ENCODE results near the gene PTRH2.
"Not testable (repeated sequence)": the region's sequence is repeated elsewhere in the genome, so short reads cannot be mapped to it uniquely, and the experiment has no call there.

Gene PTRH2

DNA sequence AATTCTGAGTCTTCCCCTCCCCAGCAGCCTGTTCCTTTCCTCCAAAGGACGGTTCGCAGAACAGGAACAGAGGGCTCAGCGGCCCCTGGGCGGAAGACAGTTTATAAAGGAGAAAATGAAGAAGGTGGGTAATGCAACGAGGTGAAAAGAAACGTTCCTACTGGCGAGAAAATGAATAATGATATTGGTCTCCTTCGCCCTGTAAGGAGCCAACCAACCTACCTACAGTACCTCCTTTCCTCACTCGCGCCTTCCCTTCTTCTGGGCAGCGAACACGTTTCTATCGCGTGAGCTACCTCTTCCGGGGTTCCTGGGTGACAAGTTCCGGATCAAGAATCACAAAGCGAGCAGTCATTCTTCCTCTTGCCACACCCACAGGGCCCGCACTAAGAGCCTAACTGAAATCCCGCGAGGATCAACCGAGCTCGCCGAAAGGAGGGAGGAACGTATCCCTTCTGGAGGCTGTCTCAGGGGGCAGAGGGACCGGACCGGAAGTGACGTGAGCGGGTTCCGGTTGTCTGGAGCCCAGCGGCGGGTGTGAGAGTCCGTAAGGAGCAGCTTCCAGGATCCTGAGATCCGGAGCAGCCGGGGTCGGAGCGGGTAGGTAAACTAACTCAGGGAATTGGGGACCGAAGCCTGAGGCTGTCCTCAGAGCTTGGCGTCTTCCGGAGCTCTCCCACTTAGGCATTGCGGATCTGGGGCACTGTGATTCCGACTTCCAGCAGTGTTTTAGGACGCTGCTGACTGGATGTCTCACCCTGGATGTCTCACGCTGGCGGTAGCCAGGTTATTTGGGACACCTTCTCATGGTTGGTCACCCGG lies at the start of gene PTRH2, which contains the start of gene VMP1:
Gene PTRH2 (minus strand): TSS at position 282 of the 822 bp plus-strand sequence. CDS start 9,452 bp downstream, outside the sequence.
Gene VMP1 (plus strand): TSS at position 506 of the 822 bp plus-strand sequence. CDS start 23,793 bp downstream, outside the sequence.
- Histone ChIP-seq H3K9ac (ENCODE audit: low read depth, low read length) (peak within 1 kb of the TSS; percentile 79), H3K79me2 (ENCODE audit: insufficient read depth, low read length) (peaks cover 96% of the 10 kb centered on the region), H3K4me2 (ENCODE audit: insufficient read depth, low read length) (peak within 1 kb of the TSS; percentile 85), H3K4me1 (ENCODE audit: insufficient read depth, low read length) (peaks cover 52% of the 10 kb centered on the region), H3K36me3 (ENCODE audit: insufficient read depth, low read length) (peaks cover 18% of the 10 kb centered on the region), H3K9me3 (ENCODE audit: insufficient read depth, low read length, severe bottlenecking) (no peaks in the 10 kb centered on the region), H2AFZ (ENCODE audit: low read depth, low read length) (peak within 1 kb of the TSS; percentile 75), H3K4me3 (ENCODE audit: low read depth in 1 of 2, low read length in 2 of 2) (peak within 1 kb of the TSS; percentile 65 to 75), H4K20me1 (ENCODE audit: insufficient read depth, low read length) (peaks cover 43% of the 10 kb centered on the region; the same call in 1 of the 2 replicates), H3K27me3 (ENCODE audit: insufficient read depth, low read length, poor library complexity) (no peaks in the 10 kb centered on the region), H3K27ac (ENCODE audit: low read length) (peak within 1 kb of the TSS; percentile 75)
- peak; percentile 98 for DNase-seq
- TF ChIP-seq CTCF (IDR thresholded peaks at IDR 0.05; ENCODE audit: borderline replicate concordance, extremely low read depth, low read length, poor library complexity, severe bottlenecking) (no peak), EZH2 (IDR thresholded peaks at IDR 0.05; ENCODE audit: borderline replicate concordance, low read depth, low read length, severe bottlenecking) (no peak)
- peak; percentile 97 for ATAC-seq (ENCODE audit: insufficient read depth, low read depth)

- TF ChIP-seq EZH2 (IDR thresholded peaks at IDR 0.05; ENCODE audit: borderline replicate concordance, low read depth, low read length, severe bottlenecking) = no peak
- no peak for TF ChIP-seq CTCF (IDR thresholded peaks at IDR 0.05; ENCODE audit: borderline replicate concordance, extremely low read depth, low read length, poor library complexity, severe bottlenecking)
- no peak overlapping the region for H3K27ac ChIP-seq (ENCODE audit: low read length)
- no peaks in the 10 kb centered on the region for H3K9me3 ChIP-seq (ENCODE audit: insufficient read depth, low read length, severe bottlenecking)
- ATAC-seq (ENCODE audit: insufficient read depth, low read depth) (no peak), DNase-seq (no peak)
- H3K79me2 ChIP-seq (ENCODE audit: insufficient read depth, low read length) = no peaks in the 10 kb centered on the region
- H3K9ac ChIP-seq (ENCODE audit: low read depth, low read length) = no peak overlapping the region
- no peak overlapping the region for H3K4me3 ChIP-seq (ENCODE audit: low read depth in 1 of 2, low read length in 2 of 2)
- H3K4me2 ChIP-seq (ENCODE audit: insufficient read depth, low read length) = no peak overlapping the region
- H4K20me1 ChIP-seq (ENCODE audit: insufficient read depth, low read length) = no peaks in the 10 kb centered on the region
- H3K36me3 ChIP-seq (ENCODE audit: insufficient read depth, low read length) = peaks cover 24% of the 10 kb centered on the region
- peaks cover 17% of the 10 kb centered on the region for H3K4me1 ChIP-seq (ENCODE audit: insufficient read depth, low read length)
- H3K27me3 ChIP-seq (ENCODE audit: insufficient read depth, low read length, poor library complexity) = no peaks in the 10 kb centered on the region
- H2AFZ ChIP-seq (ENCODE audit: low read depth, low read length) = no peak overlapping the region
Measured at GRCh38 chr17:59756236-59756818, 49.1 kb upstream of the PTRH2 start.

DNA sequence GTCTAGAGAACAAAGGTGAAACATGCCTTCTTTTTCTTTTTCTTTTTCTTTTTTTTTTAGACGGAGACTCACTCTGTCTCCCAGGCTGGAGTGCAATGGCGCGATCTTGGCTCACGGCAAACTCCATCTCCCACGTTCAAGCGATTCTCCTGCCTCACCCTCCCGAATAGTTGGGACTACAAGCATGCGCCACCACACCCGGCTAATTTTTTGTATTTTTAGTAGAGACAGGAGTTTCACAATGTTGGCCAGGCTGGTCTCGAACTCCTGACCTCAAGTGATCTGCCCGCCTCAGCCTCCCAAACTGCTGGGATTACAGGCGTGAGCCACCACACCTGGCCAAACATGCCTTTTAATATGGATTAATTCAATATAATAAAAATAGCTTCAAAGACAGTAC lies 47.8 kb upstream of the PTRH2 start:
- H3K4me3 ChIP-seq (ENCODE audit: low read depth in 1 of 2, low read length in 2 of 2); H3K27me3 ChIP-seq (ENCODE audit: insufficient read depth, low read length, poor library complexity); H4K20me1 ChIP-seq (ENCODE audit: insufficient read depth, low read length); H2AFZ ChIP-seq (ENCODE audit: low read depth, low read length); ATAC-seq (ENCODE audit: insufficient read depth, low read depth); H3K79me2 ChIP-seq (ENCODE audit: insufficient read depth, low read length); DNase-seq; H3K9ac ChIP-seq (ENCODE audit: low read depth, low read length); H3K9me3 ChIP-seq (ENCODE audit: insufficient read depth, low read length, severe bottlenecking); H3K4me2 ChIP-seq (ENCODE audit: insufficient read depth, low read length): not testable (repeated sequence)
- Histone ChIP-seq H3K36me3 (ENCODE audit: insufficient read depth, low read length) (peaks cover 24% of the 10 kb centered on the region), H3K4me1 (ENCODE audit: insufficient read depth, low read length) (peaks cover 17% of the 10 kb centered on the region), H3K27ac (ENCODE audit: low read length) (peak overlapping the region; percentile 76; the same call in 1 of the 2 replicates)

GRCh38 chr17:59754552-59754951 lies 47.3 kb upstream of the PTRH2 start:
- H3K4me1 ChIP-seq (ENCODE audit: insufficient read depth, low read length) = peaks cover 17% of the 10 kb centered on the region
- no peaks in the 10 kb centered on the region for H3K9me3 ChIP-seq (ENCODE audit: insufficient read depth, low read length, severe bottlenecking)
- TF ChIP-seq CTCF (IDR thresholded peaks at IDR 0.05; ENCODE audit: borderline replicate concordance, extremely low read depth, low read length, poor library complexity, severe bottlenecking) = no peak
- TF ChIP-seq EZH2 (IDR thresholded peaks at IDR 0.05; ENCODE audit: borderline replicate concordance, low read depth, low read length, severe bottlenecking) = no peak
- H2AFZ ChIP-seq (ENCODE audit: low read depth, low read length) = no peak overlapping the region
- H3K4me2 ChIP-seq (ENCODE audit: insufficient read depth, low read length) = no peak overlapping the region
- no peak overlapping the region for H3K4me3 ChIP-seq (ENCODE audit: low read depth in 1 of 2, low read length in 2 of 2)
- 0 out of 2 replicates have a peak overlapping the region, but pooled peaks have one; percentile 52 for H3K9ac ChIP-seq (ENCODE audit: low read depth, low read length)
- no peaks in the 10 kb centered on the region for H4K20me1 ChIP-seq (ENCODE audit: insufficient read depth, low read length)
- H3K27ac ChIP-seq (ENCODE audit: low read length) = peak overlapping the region; percentile 76
- H3K79me2 ChIP-seq (ENCODE audit: insufficient read depth, low read length) = no peaks in the 10 kb centered on the region
- DNase-seq (peak; percentile 19), ATAC-seq (ENCODE audit: insufficient read depth, low read depth) (peak; percentile 45)
- peaks cover 24% of the 10 kb centered on the region for H3K36me3 ChIP-seq (ENCODE audit: insufficient read depth, low read length)
- no peaks in the 10 kb centered on the region for H3K27me3 ChIP-seq (ENCODE audit: insufficient read depth, low read length, poor library complexity)

All from DND-41 (cell line).